ENCODE data around the gene SETD1B. TPM values are rescaled to one million over a fixed set of nuclear protein-coding genes. Genes with fewer than 3 reads are reported as not detected.

SETD1B gene
- total and polyA plus RNA-seq, 2 donors (not counting 1 experiment from before 2014, with no cell fraction given) = 7.9 to 61.4 TPM

GRCh38 chr12:121839106-121839992 lies 35.5 kb downstream of the SETD1B start:
- H3K36me3 ChIP-seq (replicated peaks in 1 of 2; ENCODE audit: control extremely low read depth in 1 of 2, control insufficient read depth in 1 of 2, extremely low read depth in 1 of 2, insufficient read depth in 2 of 2, low read length in 1 of 2) = no peaks in the 10 kb centered on the region
- peak overlapping the region; percentile 89 for H2AFZ ChIP-seq (ENCODE audit: insufficient read depth, low read depth, low read length, poor library complexity, severe bottlenecking)
- Mint-ChIP-seq H3K27ac (peak overlapping the region; percentile 91), H3K4me3 (peak overlapping the region; percentile 99), H3K4me1 (peaks cover 18% of the 10 kb centered on the region), H3K27me3 (no peaks in the 10 kb centered on the region), H3K9me3 (ENCODE audit: insufficient read depth) (no peaks in the 10 kb centered on the region)
- peak overlapping the region; percentile 89 for H3K4me2 ChIP-seq (replicated peaks; ENCODE audit: low read depth, low read length, poor library complexity, severe bottlenecking)
- no peaks in the 10 kb centered on the region for H3K79me2 ChIP-seq (ENCODE audit: control insufficient read depth, insufficient read depth, low read length)
- H3K4me3 ChIP-seq (ENCODE audit: control extremely low read depth in 1 of 5, extremely low read depth in 1 of 5, insufficient read depth in 1 of 5, low read depth in 2 of 5, low read length in 4 of 5) = peak overlapping the region; percentile 65 to 90 (median 78)
- POLR2A ChIA-PET = interaction anchor here (0.5 to 1.0 kb wide), 4 partner anchors 45 to 427 kb away, joined by 3 to 5 read pairs (median 4); no protein-coding TSS in a partner anchor
- no peaks in the 10 kb centered on the region for H3K9me3 ChIP-seq (ENCODE audit: control extremely low read depth in 1 of 3, control insufficient read depth in 2 of 3, insufficient read depth in 1 of 3, low read length in 2 of 3)
- intact Hi-C loops (cut with micrococcal nuclease) = loop anchor here (1.0 kb wide), 5 partner anchors 36 to 152 kb away; partner anchors contain the start of genes PSMD9 and TMEM120B
- H3K9ac ChIP-seq (ENCODE audit: low read length) = peak overlapping the region; percentile 70
- 7% methylated on average over 49 of the region's 53 CpGs for WGBS (ENCODE audit: insufficient coverage)
- CTCF ChIA-PET = interaction anchor here (0.6 to 6.2 kb wide), 3 partner anchors 44 to 241 kb away, joined by 3 to 38 read pairs (median 3); partner anchors contain the start of gene RHOF
- H3K27ac ChIP-seq (ENCODE audit: low read length in 2 of 2) = peak overlapping the region in 1 of 2 donors; percentile 56
- H4K20me1 ChIP-seq (ENCODE audit: control insufficient read depth, insufficient read depth, low read length, poor library complexity, severe bottlenecking) = no peaks in the 10 kb centered on the region
- DNase-seq (peak; percentile 99), ATAC-seq (ENCODE audit: low read depth) (peak; percentile 99)
- H3K4me1 ChIP-seq (ENCODE audit: control insufficient read depth in 2 of 2, insufficient read depth in 2 of 2, low read length in 2 of 2) = peaks cover 7 to 16% of the 10 kb centered on the region in 2 donors
- no peaks in the 10 kb centered on the region for H3K27me3 ChIP-seq (replicated peaks in 1 of 4; ENCODE audit: control extremely low read depth in 1 of 4, control insufficient read depth in 3 of 4, insufficient read depth in 4 of 4, low read length in 3 of 4)
- TF ChIP-seq CTCF (IDR thresholded peaks at IDR 0.05) (peak; percentile 13), EZH2 (IDR thresholded peaks at IDR 0.05; ENCODE audit: borderline replicate concordance, insufficient read depth, low read depth, low read length, poor library complexity, severe bottlenecking) (no peak)
